Osteoblast (primary cell): ENCODE results near the gene SERTAD1. TPM values are rescaled to one million over a fixed set of nuclear protein-coding genes. Genes with fewer than 3 reads are reported as not detected.
A peak's percentile ranks its signal among the peaks of the same experiment; 100 is the strongest.

Experiments used
- DNase-seq: peaks from one replicate; pipeline ENCODE4 v3.0.0; 2011; ENCODE audit warnings: low spot score, mixed read lengths; ENCODE audit not compliant: insufficient read length; ENCODE audit errors: missing footprints
- H2AFZ ChIP-seq: 2 replicates; pipeline ENCODE4 v1.6.0; 2011; ENCODE audit warnings: mild to moderate bottlenecking, low read length
- H3K27ac ChIP-seq: 2 replicates; pipeline ENCODE4 v1.5.1; 2011; ENCODE audit warnings: mild to moderate bottlenecking, low read depth, low read length, moderate library complexity
- H3K27me3 ChIP-seq: 2 replicates; pipeline ENCODE4 v1.6.0; 2012; ENCODE audit warnings: mild to moderate bottlenecking, control low read depth, inconsistent platforms, low read length, moderate library complexity; ENCODE audit not compliant: insufficient read depth
- H3K36me3 ChIP-seq: 2 replicates; pipeline ENCODE4 v1.5.1; 2011; ENCODE audit warnings: mild to moderate bottlenecking, low read length, control low read depth, moderate library complexity; ENCODE audit not compliant: insufficient read depth
- H3K4me1 ChIP-seq: 2 replicates; pipeline ENCODE4 v1.5.1; 2011; ENCODE audit warnings: mild to moderate bottlenecking, low read length, control low read depth, moderate library complexity; ENCODE audit not compliant: insufficient read depth
- H3K4me2 ChIP-seq: 2 replicates; pipeline ENCODE4 v1.6.0; 2011; ENCODE audit warnings: mild to moderate bottlenecking, low read length; ENCODE audit not compliant: insufficient read depth
- H3K4me3 ChIP-seq: fragments of 200-600 bp; sonication (generic); 3 replicates; pipeline ENCODE4 v1.5.1; 2012; ENCODE audit warnings: mild to moderate bottlenecking, low read length, inconsistent platforms; ENCODE audit not compliant: insufficient read depth
- H3K79me2 ChIP-seq: 2 replicates; pipeline ENCODE4 v1.6.0; 2012; ENCODE audit warnings: mild to moderate bottlenecking, low read length, control low read depth, inconsistent platforms; ENCODE audit not compliant: insufficient read depth
- H3K9me3 ChIP-seq: 2 replicates; pipeline ENCODE4 v1.5.1; 2011; ENCODE audit warnings: low read depth, low read length, control low read depth
- H4K20me1 ChIP-seq: 2 replicates; pipeline ENCODE4 v1.6.0; 2012; ENCODE audit warnings: mild to moderate bottlenecking, low read length, control low read depth; ENCODE audit not compliant: insufficient read depth
- total RNA-seq: library from RNA; depleted of rRNA; stranded (reverse); fragments of >200 nt; gene quantifications from 2 replicates; pipeline ENCODE4 v1.2.3, GENCODE V29; 2012
- TF ChIP-seq, protein P1 (sequence below): IDR thresholded peaks from 2 replicates; pipeline ENCODE4 v1.5.1; 2011; ENCODE audit warnings: mild to moderate bottlenecking, low read depth, low read length, moderate library complexity; ENCODE audit errors: extremely low read depth

Gene SERTAD1
- total RNA-seq, 1 donor: 15.2 TPM

DNA sequence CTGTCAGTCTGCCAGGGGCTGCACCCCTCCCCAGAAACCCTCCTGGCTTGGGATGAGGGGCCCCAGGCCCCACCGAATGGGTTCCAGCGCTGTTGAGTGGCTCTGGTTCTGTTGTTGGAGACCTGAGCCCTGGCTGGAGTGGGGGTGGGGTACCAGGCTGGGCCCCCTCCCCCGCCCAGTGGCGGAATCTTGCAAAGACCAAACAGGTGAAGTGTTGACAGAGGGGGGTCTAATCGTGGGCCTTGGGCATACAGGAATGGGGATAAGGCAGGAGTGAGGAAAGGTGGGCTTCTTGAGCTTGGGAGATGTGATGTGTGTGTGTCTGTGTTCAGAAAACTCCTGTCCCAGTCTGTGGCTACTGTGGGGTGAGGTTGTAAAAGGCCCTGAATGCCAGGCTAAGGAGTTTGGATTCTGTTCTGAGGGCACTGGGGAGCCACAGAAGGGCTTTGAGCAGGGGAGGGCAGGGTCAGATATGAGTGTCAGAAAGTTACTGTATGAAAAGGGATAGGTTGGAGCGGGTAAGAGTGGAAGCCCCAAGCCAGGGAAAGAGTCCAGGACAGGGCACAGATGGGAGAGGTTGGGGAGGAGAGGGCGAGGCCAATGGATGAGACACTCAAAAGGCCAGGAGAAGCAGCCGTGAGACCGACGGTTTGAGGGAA, 35.6 kb downstream of the SERTAD1 start, which contains the start of gene HIPK4:
TSS of gene HIPK4 (minus strand) at position 98 of the 659 bp plus-strand sequence. CDS start 279 bp downstream, outside the sequence.
- DNase-seq: peak; percentile 60
- Histone ChIP-seq H3K36me3 (no peaks in the 10 kb centered on the region), H3K79me2 (no peaks in the 10 kb centered on the region), H4K20me1 (no peaks in the 10 kb centered on the region), H3K27ac (no peak within 1 kb of the TSS), H3K27me3 (no peaks in the 10 kb centered on the region), H3K4me1 (no peaks in the 10 kb centered on the region), H2AFZ (no peak within 1 kb of the TSS), H3K9me3 (no peaks in the 10 kb centered on the region), H3K4me3 (no peak within 1 kb of the TSS), H3K4me2 (no peak within 1 kb of the TSS)
- TF ChIP-seq, protein P1, sequence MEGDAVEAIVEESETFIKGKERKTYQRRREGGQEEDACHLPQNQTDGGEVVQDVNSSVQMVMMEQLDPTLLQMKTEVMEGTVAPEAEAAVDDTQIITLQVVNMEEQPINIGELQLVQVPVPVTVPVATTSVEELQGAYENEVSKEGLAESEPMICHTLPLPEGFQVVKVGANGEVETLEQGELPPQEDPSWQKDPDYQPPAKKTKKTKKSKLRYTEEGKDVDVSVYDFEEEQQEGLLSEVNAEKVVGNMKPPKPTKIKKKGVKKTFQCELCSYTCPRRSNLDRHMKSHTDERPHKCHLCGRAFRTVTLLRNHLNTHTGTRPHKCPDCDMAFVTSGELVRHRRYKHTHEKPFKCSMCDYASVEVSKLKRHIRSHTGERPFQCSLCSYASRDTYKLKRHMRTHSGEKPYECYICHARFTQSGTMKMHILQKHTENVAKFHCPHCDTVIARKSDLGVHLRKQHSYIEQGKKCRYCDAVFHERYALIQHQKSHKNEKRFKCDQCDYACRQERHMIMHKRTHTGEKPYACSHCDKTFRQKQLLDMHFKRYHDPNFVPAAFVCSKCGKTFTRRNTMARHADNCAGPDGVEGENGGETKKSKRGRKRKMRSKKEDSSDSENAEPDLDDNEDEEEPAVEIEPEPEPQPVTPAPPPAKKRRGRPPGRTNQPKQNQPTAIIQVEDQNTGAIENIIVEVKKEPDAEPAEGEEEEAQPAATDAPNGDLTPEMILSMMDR: no peak

DNA sequence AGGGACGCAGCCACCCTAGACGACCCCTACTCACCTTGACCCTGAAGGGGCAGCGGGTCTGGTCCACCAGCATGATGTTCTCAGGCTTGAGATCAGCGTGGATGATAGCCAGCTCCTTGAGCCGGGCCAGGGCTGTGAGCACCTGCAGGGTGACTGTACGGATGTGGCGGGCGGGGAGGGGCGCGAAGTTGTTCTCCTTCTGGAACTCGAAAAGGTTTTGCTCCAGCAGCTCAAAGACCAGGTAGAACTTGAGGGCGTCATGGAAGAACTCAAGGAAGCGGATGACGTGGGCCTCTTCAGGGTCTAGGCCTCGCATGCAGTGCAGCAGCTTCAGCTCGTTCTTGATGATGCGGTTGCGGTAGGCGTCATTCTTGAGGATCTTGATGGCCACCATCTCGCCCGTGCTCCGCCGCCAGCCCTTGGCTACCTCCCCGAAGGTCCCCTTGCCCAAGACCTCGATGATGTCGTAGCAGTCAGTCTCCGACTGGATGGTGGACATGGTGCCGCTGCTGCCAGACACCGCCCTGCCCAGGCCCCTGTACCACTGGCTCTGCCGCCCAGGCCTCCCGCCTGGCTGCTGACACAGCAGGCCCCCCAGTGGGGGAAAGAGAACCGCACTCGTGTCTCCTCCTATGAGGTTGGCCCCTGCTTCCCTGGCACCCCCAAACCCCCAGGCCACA, 36.2 kb downstream of the SERTAD1 start:
- H3K4me2 ChIP-seq: no peak overlapping the region
- H2AFZ ChIP-seq: no peak overlapping the region
- H4K20me1 ChIP-seq: no peaks in the 10 kb centered on the region
- no peaks in the 10 kb centered on the region for H3K9me3 ChIP-seq
- no peaks in the 10 kb centered on the region for H3K79me2 ChIP-seq
- no peak overlapping the region for H3K27ac ChIP-seq
- H3K4me1 ChIP-seq: no peaks in the 10 kb centered on the region
- DNase-seq: peak; percentile 73
- TF ChIP-seq, protein P1: no peak
- no peaks in the 10 kb centered on the region for H3K27me3 ChIP-seq
- no peak overlapping the region for H3K4me3 ChIP-seq
- H3K36me3 ChIP-seq: no peaks in the 10 kb centered on the region

DNA sequence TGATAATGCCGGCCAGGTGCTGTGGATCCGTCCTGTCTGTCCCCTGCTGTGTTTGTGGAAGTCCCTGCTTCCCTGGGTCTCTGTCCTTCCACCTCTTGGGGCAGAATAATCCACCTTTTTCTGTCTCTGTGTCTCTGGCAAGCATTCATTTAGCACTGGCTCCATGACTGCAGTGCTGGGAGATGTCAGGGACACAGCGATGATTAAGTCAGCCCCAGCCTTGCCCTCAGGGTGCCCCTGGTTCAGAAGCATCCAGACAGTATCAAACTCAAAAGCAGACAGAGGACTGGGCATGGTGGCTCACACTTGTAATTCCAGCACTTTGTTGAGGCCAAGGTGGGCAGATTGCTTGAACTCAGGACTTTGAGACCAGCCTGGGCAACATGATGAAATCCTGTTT, 37.3 kb downstream of the SERTAD1 start:
- no peak for DNase-seq
- no peaks in the 10 kb centered on the region for H3K9me3 ChIP-seq
- no peak overlapping the region for H3K27ac ChIP-seq
- H3K4me3 ChIP-seq: no peak overlapping the region
- no peaks in the 10 kb centered on the region for H3K36me3 ChIP-seq
- TF ChIP-seq, protein P1: no peak
- no peaks in the 10 kb centered on the region for H3K27me3 ChIP-seq
- no peaks in the 10 kb centered on the region for H4K20me1 ChIP-seq
- no peak overlapping the region for H2AFZ ChIP-seq
- no peak overlapping the region for H3K4me2 ChIP-seq
- H3K4me1 ChIP-seq: no peaks in the 10 kb centered on the region
- no peaks in the 10 kb centered on the region for H3K79me2 ChIP-seq

DNA sequence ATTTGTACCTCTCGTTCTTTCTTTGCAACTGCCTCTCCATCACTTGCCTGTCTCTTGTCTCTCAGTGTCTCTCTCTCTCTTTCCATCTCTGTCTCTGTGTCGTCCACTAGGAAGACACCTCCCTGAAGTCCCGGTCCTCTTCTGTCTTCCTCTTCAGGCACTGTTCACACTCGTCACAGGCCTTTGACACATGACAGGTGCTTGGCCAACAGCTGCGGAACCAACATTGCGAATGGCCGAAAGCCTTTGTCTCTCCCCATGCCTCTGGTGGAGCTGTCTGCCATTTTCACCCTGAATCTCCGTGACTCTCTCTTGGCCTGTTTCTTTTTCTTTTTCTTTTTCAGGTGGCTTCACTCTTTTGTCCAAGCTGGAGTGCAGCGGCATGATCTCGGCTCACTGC, 38.6 kb downstream of the SERTAD1 start:
- H3K4me1 ChIP-seq: no peaks in the 10 kb centered on the region
- no peak overlapping the region for H2AFZ ChIP-seq
- no peak overlapping the region for H3K27ac ChIP-seq
- no peaks in the 10 kb centered on the region for H3K36me3 ChIP-seq
- DNase-seq: peak; percentile 77
- H3K4me2 ChIP-seq: no peak overlapping the region
- no peaks in the 10 kb centered on the region for H4K20me1 ChIP-seq
- H3K4me3 ChIP-seq: no peak overlapping the region
- H3K27me3 ChIP-seq: no peaks in the 10 kb centered on the region
- no peaks in the 10 kb centered on the region for H3K9me3 ChIP-seq
- TF ChIP-seq, protein P1: no peak
- no peaks in the 10 kb centered on the region for H3K79me2 ChIP-seq
